ENCODE results near the gene IER3IP1.
"Not testable (repeated sequence)": the region's sequence is repeated elsewhere in the genome, so short reads cannot be mapped to it uniquely, and the experiment has no call there.

Gene IER3IP1

GRCh38 chr18:47158404-47158803, 17.8 kb downstream of the IER3IP1 start:
- not testable (repeated sequence) for DNase-seq (ENCODE audit: low spot score)

GRCh38 chr18:47151439-47151838, 24.7 kb downstream of the IER3IP1 start:
- no peak for DNase-seq (ENCODE audit: low spot score)

DNA sequence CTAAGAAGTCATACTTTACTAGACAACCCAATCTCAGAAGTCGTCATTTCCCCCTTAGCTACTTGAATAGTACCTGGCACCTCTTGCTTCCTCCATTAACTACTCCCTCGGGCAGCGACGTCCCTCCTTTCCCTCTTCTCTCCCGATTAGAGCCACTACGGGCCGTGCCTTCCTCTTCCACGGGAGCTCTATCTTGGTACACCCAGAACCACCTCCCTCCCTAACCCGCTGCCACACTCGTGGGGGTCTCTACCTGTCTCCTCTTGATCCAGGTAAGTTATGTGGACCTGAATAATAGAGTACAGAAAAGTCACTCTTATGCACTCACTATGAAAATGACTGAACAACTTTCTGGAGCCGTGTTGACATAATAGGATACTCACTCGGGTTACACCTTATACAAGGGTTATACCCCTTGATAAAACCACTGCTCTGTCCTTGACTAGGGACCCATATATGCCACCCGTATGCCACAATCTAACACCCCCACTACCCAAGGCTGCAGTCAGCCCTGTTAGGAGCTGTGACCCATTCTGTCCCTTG, 25.3 kb downstream of the IER3IP1 start:
- no peak for DNase-seq (ENCODE audit: low spot score)

- DNase-seq (ENCODE audit: low spot score): peak; percentile 81
These were observed 25.9 kb downstream of the IER3IP1 start, which contains the start of gene HDHD2 for GRCh38 chr18:47150029-47150823. TSS of gene HDHD2 (minus strand) at chr18:47150500. CDS start at chr18:47136439, 14,061 bp downstream.

DNA sequence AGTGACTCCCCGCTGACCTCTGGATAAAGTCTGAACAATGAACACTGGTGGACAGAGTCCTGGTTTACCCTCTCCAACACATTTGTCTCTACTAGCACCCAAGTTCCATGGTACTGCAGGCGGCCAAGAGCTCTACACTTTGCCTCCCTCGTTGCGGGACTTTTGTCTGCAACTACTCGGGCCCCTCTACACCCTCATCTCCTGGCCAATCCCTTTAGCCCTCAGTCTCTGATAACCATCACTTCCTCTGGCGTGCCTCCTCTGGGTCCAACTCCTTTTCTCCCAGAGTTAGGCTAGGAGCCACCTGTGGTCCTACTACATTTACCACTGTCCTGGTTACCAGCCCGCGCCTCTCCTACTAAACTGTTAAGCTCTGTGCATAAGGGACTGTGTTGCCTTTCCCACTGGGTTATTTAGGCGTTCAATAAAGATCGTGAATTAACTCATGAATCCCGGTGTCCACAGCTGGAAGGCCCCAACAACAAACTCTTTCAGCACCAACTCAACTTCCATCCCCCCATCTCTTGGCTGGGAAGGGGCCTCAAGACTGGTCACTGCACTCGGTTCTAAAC, 26.6 kb downstream of the IER3IP1 start:
- no peak for DNase-seq (ENCODE audit: low spot score)

DNA sequence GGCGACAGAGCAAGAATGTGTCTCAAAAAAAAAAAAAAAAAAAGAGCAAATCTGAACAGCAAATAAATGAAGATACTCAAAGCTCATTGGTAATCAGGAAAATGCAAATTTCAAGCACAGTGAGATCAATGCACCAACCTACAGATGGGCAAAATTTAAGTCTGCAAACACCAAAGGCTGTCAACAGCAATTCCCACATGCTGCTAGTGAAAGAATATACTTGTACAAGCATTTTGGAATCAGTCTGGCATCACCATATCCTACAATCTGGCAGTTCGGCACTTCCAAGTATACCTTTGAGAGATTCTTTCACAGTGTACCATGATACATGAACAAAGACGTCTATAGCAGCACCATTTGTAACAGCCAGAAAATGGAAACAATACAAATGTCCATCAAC, 30.0 kb downstream of the IER3IP1 start:
- peak; percentile 14 for DNase-seq (ENCODE audit: low spot score)

DNA sequence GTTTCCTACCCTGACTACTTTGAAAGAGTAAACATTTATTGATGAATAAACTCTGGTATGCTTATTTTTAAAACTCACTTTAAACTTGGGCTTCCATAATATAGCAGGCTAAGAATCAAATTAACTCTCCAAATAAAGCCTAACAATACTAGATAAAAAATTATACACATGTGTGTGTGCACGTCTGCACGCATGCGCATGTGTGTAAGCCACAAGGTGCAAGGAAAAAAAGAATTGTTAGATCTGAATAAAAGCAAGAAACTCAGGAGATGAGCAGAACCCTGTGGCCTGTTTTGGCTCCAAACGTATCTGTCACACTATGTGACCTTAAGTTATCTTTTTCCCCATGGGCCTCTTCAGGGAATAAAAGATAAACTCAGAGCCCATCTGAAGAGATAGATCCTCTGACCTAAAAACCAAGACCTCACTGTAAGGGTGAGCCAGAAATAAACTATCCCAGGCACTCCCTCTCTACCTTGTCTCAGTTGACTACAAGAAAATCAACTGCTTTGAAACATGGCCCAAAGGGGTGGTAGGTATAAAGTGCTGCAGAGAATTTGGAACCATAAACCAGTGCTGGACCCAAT, 32.2 kb downstream of the IER3IP1 start:
- no peak for DNase-seq (ENCODE audit: low spot score)

DNA sequence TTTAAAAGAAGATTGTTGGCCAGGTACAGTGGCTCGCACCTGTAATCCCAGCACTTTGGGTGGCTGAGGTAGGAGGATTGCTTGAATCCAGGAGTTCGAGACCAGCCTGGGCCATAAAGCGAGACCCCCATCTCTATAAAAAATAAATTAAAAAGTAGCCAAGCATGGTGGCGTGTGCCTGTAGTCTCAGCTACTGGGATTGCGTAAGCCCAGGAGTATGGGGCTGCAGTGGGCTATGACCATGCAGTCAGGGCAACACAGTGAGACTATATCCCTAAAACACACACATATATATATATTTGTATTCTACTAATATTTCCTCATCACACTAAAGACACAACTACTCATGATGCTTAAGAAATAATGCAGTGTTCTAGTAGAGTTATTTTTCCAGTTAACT, 33.0 kb downstream of the IER3IP1 start:
- no peak for DNase-seq (ENCODE audit: low spot score)

DNA sequence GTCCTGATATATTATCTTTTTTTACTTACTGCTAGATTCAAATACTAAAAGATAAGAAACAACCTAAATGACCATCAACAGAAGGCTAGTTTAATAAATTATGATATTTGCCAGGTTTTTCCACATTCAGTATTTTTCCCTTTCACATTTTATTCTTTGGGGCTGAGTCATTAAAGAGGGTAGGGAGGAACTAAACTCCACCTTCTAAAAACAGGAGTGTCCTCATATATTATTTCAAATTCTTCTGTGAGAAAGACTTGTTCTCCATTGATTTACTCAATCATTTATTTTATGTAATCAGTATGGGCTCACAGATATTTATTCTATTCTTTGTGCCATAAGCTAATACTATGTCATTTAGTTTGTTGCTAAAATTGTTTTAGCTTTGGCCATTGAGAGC, 34.9 kb downstream of the IER3IP1 start:
- no peak for DNase-seq (ENCODE audit: low spot score)

DNA sequence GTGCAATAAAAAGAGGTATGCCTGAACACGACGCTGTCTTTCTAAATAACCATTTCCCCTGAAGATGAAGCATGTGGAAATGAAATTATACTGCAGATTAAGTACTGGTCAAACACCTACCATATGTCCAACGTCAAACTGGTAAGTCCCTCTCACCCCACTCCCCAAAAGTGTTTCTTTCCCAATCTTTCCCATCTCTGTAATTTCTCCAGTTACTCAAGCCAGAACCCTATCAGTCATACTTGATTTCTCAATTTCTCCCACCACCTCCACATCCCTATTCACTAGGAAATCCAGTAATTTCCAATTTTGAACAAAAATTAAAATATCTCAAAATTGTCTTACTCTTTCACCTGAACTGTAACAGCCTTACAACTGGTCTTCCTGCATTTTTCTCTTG, 55.0 kb downstream of the IER3IP1 start:
- DNase-seq (ENCODE audit: low spot score): no peak

DNA sequence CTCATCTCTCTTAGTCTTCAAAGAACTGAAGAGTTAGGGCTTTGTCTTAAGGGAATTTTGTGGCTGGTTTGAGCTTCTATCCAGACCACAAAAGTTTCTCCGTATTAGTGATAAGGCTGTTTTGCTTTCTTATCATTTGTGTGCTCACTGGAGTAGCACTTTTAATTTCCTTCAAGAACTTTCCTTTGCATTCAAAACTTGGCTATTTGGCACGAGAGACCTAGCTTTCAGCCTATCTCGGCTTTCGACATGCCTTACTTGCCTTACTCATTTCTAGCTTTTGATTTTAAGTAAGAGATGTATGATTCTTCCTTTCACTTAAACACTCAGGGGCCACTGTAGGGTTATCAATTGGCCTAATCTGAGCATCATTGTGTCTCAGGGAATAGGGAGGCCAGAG, 55.7 kb downstream of the IER3IP1 start:
- DNase-seq (ENCODE audit: low spot score): no peak

DNA sequence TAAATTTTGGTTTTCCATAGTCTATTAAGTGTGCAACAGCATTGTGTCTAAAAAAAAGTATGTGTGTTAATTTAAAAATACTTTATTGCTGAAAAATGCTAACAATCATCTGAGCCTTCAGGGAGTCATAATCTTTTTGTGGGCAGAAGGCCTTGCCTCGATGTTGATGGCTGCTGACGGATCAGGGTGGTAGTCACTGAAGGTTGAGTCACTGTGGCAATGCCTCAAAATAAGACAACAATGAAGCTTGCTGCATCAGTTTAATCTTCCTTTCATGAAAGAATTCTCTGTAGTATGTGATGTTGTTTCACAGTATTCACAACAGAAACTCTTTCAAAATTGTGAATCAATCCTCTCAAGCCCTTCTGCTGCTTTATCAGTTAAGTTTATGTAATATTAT, 57.2 kb downstream of the IER3IP1 start:
- no peak for DNase-seq (ENCODE audit: low spot score)

- DNase-seq (ENCODE audit: low spot score): no peak
These were observed 61.0 kb downstream of the IER3IP1 start for GRCh38 chr18:47115205-47115604.

GRCh38 chr18:47113796-47114540, 62.2 kb downstream of the IER3IP1 start:
- no peak for DNase-seq (ENCODE audit: low spot score)

DNA sequence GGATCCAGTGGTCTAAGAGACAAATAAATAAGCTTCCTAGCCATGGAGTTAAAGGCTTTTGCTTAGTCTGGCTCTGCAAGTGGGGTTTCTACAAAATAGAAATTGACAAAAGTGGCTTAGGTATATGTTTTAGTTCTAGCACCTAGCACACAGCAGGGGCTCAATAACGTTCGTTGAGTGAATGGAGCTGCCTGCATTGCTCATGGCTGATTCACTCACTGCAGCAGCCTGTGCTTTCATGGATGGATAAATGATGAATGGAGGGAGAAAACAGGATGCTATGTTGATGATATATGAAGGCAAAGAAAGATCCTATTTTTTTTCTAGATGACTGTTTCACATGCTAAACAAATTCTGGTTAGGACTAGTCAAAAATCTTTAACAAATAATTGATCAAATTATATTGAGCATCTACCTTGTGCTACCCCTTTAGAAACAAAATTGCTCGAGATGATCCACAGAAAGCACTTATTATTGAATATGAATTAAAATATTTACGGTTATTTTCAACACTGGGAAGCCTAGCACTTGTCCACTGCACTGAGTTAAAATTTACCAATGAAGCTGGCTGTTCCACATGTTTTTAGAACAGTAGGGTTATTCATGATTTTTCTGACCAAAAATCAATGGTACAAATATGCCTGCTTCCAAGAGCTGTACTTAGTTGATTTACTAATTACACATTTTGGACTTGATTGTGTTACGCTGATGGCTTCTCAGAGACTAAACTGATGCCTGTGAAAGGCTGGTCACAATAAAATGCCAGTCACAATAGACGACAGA, 65.5 kb downstream of the IER3IP1 start:
- DNase-seq (ENCODE audit: low spot score): no peak

DNA sequence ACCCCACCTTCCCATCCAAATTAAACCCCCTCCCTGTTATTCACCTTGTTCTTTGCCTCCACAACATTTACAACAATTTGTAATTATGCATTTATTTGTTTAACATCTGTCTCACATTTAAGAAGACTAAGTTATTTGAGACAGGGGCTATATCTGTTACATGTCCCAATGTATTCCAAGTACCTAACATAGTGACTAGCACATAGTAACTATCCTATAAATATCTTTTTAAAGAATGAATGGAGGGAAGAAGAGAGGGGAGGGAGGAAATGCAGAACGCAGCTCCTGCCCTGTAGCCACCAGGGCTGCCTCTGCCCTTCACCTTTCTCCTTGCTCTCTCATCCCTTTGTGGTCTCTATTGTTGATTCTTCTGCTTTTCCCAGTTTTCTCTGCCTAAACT, 66.4 kb downstream of the IER3IP1 start:
- DNase-seq (ENCODE audit: low spot score): no peak

DNA sequence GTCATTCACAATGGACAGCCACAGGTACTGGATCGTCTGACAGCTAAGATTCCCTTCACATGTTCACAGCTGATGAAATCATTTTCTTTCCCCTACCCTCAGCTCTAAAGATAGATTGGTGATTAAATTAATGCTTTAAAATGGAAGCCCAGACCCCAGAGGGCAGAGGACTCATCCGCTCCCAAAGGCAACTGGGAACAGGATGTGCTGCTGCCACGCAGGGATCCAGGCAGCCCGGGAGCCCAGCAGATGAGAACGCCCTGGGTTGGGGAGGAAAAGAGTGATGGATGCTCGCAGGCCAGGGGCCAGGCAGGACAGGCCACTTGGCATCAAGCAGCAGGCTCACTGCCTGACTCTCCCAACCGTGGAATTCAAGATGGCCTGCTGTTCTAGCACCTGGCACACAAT, 67.2 kb downstream of the IER3IP1 start:
- peak; percentile 96 for DNase-seq (ENCODE audit: low spot score)

GRCh38 chr18:47108373-47108772, 67.8 kb downstream of the IER3IP1 start:
- DNase-seq (ENCODE audit: low spot score): peak; percentile 62
